ENCODE measurements around the gene CSNK2B. TPM values are rescaled to one million over a fixed set of nuclear protein-coding genes. Genes with fewer than 3 reads are reported as not detected.

CSNK2B gene
- total and polyA plus RNA-seq, 9 of the 15 experiments (the other 6 are each of a cell fraction or from before 2014, with no cell fraction given) = 120 to 1,126 (median 529) TPM

GRCh38 chr6:31717499-31718222 lies 51.8 kb downstream of the CSNK2B start:
- Histone ChIP-seq H3K9me1 (ENCODE audit: control insufficient read depth, insufficient read depth, low read length) (no peaks in the 10 kb centered on the region), H3K9ac (ENCODE audit: insufficient read depth in 1 of 2, low read depth in 2 of 2, low read length in 2 of 2) (peak overlapping the region in 1 of 2 experiments; percentile 76; a peak in 2 of 4 replicates), H2AFZ (ENCODE audit: low read depth, low read length) (peak overlapping the region; percentile 80), H4K20me1 (replicated peaks; ENCODE audit: control insufficient read depth, insufficient read depth, low read length) (no peaks in the 10 kb centered on the region), H3K9me3 (replicated peaks; ENCODE audit: control insufficient read depth, insufficient read depth, low read depth, low read length) (no peaks in the 10 kb centered on the region), H3K36me3 (ENCODE audit: control insufficient read depth, insufficient read depth, low read length) (no peaks in the 10 kb centered on the region), H3K79me2 (ENCODE audit: control insufficient read depth, insufficient read depth, low read length) (no peaks in the 10 kb centered on the region), H3K4me2 (ENCODE audit: insufficient read depth, low read length) (peak overlapping the region; percentile 40), H3K27me3 (ENCODE audit: control insufficient read depth in 2 of 2, insufficient read depth in 2 of 2, low read length in 2 of 2) (no peaks in the 10 kb centered on the region), H3K4me1 (replicated peaks in 1 of 2; ENCODE audit: control insufficient read depth in 2 of 2, insufficient read depth in 2 of 2, low read length in 2 of 2) (peaks cover 19 to 20% of the 10 kb centered on the region in 2 experiments), H3K27ac (ENCODE audit: extremely low read depth, low read depth, low read length) (no peak overlapping the region), H3K4me3 (no peak overlapping the region)
- ChIA-PET POLR2A (interaction anchor here (0.9 to 12.4 kb wide), 5 partner anchors 8 to 108 kb away, joined by 3 to 223 read pairs (median 4); partner anchors contain the start of genes ABHD16A, DDAH2, HSPA1A and HSPA1L), CTCF (ENCODE audit: low intra/inter-chr PET ratio) (interaction anchor here (0.6 to 1.1 kb wide), 2 partner anchors 8 to 37 kb away, joined by 3 read pairs; partner anchors contain the start of gene LY6G5C)
- peak; percentile 85 to 90 (median 86) for DNase-seq (ENCODE audit: extremely low read depth in 1 of 4, low spot score in 3 of 4)
- intact Hi-C loops (cut with micrococcal nuclease) (no loop called here), in situ Hi-C loops (cut with MboI) (no loop called here)
- FAIRE-seq = peak; percentile 86
- no TSS peak for BruUV-seq (replicated peaks)
- WGBS (ENCODE audit: insufficient coverage, low coverage, missing lambda C conversion rate) = 31% methylated on average over 10 of the region's 10 CpGs
- peak; percentile 91 for ATAC-seq
- TF ChIP-seq GTF3C2 (IDR thresholded peaks at IDR 0.05; ENCODE audit: borderline replicate concordance, extremely low read depth, insufficient read length) (no peak), IRF9 (tag; IDR thresholded peaks at IDR 0.05) (no peak), RFX7 (CRISPR knock-in tag; IDR thresholded peaks at IDR 0.05) (no peak), E2F8 (IDR thresholded peaks at IDR 0.05; ENCODE audit: low read depth, partially characterized antibody) (no peak), ZBTB1 (CRISPR knock-in tag; IDR thresholded peaks at IDR 0.05; ENCODE audit: borderline replicate concordance, low read depth) (no peak), PHF8 (IDR thresholded peaks at IDR 0.05; ENCODE audit: borderline replicate concordance, low read length) (no peak), SREBF1 (IDR thresholded peaks at IDR 0.05; ENCODE audit: borderline replicate concordance, low read depth, low read length) (no peak), ZNF77 (CRISPR knock-in tag; IDR thresholded peaks at IDR 0.05) (no peak), SIN3A (IDR thresholded peaks at IDR 0.05; ENCODE audit: borderline replicate concordance in 2 of 2, control insufficient read depth in 1 of 2, low read depth in 2 of 2, low read length in 2 of 2) (no peak), CBX2 (IDR thresholded peaks at IDR 0.05; ENCODE audit: insufficient read depth, low read length, poor library complexity, severe bottlenecking) (no peak)
